ENCODE data around the gene CLCN4.
A peak's percentile ranks its signal among the peaks of the same experiment; 100 is the strongest.

Gene CLCN4

DNA sequence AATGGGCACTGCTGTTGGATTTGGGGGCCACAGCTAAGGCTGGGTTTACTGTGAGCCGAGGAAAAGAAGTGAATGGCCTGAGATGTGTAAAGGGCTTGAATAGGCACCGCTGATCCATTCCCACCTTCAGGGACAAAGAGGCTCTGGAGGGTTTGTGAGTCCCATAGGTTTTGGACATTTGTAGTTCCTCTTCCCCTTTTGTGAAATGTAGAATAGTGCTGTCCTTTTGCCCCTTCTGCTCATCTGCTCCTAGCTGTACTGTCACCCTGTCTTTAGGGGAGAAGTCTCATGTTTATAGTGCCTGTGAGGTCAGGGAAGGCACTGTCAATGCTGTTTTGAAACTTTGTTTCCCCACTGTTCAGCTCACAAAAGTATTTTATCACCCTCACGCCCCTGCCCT is 26.4 kb upstream of the CLCN4 start:
- DNase-seq (ENCODE audit: low spot score): no peak

DNA sequence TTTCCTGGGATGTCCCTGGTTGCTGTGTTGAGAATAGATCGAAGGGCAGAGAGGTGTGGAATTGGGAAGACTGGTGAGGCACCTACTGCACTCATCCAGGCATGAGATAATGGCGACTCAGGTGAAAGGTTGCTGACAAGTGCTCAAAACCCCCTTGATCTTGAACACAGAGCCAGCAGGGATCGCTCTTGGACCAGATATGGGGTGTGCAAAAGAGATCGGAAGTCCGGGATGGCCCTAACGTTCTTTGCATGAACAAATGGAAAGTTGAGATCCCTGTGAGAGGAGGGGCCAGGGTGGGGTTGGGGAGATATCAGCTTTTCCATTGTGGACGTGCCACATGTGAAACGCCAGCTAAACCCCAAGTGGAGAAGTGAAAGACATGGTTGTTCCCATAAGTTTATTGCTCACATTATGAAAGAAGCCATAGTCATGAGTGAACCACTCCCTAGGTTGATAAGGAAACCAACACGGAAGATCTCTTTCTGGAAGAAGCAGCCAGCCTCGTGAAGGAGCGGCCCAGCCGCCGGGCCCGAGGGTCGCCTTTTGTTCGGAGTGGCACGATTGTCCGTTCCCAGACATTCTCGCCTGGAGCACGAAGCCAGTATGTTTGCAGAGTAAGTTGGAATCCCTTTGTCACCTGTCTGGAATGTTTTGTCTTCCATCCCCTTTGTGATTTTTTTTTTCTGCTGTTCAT is 22.6 kb upstream of the CLCN4 start:
- no peak for DNase-seq (ENCODE audit: low spot score)

DNA sequence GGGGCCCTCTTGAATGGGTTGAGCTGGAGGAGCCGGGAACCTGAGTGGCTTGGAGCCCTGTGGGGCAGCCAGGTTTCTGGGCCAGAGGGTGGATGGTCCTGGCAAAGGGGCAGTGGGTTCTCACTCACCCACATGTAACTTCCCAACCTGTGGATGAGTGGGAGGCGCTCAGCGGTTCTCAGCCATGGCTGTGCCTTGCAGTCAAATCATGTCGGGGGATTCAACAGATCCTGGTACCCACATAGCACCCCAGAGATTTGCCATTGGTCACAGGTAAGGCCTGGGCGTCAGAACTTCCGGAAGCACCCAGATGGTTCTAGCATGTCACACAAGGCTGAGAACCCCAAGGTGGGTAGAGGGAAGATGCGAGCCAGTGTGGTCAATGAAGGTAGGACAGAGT is 21.9 kb upstream of the CLCN4 start:
- DNase-seq (ENCODE audit: low spot score): no peak

DNA sequence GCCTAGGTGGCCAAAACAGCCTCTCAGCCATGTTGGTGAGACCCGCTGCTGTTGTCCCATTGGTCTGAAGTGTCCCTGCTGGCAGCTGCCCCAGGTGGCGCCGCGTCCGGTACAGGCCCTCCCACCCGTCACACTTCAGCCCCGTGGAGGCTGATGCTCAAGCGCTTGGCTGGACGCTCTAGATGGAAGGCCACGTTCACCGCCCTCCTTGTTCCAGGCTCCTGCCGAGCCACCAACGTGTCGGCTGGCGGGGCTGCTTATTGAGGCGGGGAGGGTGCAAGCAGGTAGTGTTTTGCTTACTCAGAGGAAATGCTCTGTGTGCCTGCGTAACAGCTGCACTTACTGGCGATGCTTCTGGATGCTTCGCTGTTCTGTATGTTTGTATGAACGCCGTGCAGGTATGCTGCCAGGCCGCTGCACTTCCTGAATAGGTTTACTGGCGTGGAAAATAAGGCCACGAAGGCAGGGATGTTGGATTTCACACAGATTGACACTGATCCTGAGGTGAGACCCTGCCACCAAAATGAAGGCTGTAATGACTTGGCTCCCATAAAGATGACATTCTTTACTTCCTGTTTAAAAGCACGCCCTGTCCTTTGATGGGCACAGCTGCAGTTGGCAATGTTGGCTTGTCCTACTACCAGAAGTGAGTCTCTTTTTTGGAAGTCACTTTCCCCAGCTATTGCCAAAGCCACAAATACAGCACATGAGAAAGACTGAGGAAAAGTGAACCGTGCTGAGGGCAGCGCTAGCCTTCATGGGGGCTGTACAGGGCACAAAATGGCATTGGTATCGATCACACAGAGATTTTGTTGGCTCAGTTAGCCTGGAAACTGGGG is 21.0 kb upstream of the CLCN4 start:
- DNase-seq (ENCODE audit: low spot score): no peak

DNA sequence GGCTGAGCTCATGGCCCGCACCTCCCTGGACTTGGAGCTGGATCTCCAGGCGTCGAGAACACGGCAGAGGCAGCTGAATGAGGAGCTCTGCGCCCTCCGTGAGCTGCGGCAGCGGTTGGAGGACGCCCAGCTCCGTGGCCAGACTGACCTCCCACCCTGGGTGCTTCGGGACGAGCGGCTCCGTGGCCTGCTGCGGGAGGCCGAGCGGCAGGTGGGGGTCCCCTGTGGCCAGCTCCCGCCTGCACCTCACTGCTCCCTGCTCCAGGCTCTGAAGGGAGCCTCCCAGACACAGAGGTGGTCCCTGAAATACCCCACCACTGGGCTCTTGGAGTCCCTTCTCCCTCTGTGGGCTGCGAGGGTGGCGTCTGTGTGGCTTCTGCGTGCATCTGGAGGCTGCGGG is 18.0 kb upstream of the CLCN4 start:
- DNase-seq (ENCODE audit: low spot score): no peak

DNA sequence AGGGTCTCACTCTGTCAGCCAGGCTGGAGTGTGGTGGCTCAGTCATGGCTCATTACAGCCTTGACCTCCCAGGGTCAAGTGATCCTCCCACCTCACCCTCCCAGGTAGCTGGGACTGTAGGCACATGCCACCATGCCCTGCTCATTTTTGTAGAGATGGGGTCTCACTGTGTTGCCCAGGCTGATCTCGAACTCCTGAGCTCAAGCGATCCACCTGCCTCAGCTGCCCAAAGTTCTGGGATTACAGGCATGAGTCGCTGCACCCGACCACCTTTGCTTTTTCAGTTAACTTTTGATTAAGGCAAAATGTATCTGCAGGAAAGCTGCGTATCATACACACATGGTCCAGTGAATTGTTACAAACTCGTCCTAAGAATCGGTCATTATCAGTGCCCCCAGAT is 16.5 kb upstream of the CLCN4 start:
- no peak for DNase-seq (ENCODE audit: low spot score)

DNA sequence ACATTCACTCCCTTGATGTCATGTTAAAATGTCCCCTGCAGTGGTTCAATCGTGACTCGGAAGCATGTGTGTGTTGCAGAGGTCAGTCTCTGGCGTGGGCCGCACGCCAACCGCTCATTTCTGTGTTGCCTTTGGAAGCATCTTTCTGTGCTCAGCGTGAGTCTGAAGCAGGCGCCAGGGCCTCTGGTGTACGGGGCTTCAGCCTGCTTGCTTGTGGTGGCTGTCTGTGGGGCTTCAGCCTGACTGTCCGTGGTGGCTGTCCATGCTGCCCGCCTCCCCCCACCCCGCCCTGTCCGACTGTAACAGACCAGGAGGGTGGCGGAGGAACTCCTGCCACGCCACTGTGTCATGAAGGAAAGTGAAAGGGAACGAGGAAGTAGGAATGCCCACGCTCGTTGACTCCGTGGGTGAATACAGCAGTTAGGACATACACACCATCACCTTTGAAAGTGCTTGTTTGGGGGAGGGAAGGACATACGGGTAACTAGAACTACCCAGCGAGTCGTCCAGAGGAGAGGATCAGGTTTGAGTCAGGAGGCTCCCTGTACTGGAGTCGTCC is 14.7 kb upstream of the CLCN4 start:
- no peak for DNase-seq (ENCODE audit: low spot score)

DNA sequence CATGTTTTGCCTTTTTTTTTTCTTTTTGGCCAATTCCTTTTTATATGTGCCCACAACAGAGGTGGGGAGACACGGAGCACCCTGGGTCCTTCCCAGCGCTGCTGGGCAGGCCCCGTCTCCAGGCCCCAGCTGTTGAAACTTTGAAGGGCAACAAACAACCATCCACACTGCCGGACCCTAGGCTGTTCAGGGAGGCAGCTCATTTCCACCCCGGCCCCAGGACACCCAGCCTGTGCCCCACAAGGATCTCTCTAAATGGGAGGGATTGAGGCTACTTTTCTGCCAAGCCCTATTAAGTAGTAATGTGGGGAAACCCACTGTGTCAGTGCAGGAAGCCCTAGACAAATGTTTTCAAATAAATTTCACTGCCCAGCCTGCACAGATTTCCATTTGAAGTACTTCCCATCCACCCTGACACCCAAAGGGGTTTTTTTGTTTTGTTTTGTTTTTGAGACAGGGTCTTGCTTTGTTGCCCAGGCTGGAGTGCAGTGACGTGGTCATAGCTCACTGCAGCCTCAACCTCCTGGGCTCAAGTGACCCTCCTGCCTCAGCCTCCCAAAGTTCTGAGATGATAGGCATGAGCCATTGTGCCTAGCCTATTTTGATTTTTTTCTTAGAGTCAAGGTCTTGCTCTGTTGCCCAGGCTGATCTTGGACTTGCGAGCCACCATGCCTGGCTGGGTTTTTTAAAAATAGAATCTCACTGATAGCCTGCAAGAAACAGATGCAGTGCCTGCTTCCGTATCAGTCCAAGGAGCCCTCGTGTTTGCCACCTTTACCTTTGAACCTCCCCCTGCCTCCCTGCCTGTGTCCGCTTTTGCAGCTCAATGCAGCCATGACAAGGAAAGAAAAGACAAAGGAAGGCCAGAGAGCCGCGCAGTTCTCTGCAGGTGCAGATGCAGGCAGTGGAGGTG is 13.4 kb upstream of the CLCN4 start:
- DNase-seq (ENCODE audit: low spot score): no peak

DNA sequence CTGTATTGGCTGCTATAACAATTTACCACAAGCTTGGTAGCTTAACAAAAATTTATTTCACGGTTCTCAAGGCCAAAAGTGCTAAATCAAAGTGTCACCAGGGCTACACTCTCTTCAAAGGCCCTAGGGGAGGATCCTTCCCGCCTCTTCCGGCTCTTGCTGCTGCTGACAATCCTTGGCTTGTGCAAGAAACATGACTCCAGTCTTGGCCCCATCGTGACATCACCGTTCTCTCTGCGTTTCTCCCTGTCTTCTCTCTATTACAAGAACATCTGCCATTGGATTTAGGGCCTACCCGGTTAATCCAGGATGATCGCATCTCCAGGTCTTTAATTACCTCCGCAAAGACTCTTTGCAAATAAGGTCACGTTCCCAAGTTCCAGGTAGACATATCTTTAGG is 10.4 kb upstream of the CLCN4 start:
- no peak for DNase-seq (ENCODE audit: low spot score)

DNA sequence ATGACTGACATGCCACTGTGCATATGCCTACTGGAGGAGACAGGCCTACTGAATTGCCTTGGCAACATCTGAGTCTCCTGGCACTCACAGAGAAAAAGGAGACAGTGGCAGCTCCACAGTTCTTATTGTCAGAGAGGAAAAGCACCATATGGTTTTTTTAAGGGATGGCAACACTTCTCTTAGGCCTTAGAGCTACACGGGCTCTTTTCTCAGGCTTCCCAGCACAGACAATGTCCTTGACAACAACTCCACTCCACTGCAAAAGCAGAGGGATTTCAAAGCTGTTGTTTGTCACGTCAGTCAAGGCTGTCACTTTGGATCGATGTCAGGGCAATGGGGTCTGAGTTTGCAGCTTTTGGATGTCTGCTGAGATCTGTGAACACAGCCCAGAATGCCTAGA is 4.7 kb upstream of the CLCN4 start:
- no peak for DNase-seq (ENCODE audit: low spot score)

DNA sequence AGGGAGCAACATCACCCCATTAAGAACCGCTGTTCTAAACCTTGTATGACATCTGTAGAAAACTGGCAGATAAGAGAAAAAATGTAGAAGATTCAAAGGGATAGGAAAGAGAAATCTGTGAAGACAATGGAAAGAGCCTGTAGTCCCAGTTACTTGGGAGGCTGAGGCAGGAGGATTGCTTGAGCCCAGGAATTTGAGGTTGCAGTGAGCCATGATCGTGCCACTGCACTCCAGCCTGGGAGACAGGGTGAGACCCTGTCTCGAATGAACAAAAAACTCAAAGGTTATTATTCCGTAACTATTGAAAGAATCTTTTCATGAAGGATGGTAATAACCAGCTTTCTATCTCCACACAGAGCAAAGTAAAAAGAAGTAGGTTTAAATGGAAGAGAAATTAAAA is 1.6 kb upstream of the CLCN4 start:
- no peak for DNase-seq (ENCODE audit: low spot score)

DNA sequence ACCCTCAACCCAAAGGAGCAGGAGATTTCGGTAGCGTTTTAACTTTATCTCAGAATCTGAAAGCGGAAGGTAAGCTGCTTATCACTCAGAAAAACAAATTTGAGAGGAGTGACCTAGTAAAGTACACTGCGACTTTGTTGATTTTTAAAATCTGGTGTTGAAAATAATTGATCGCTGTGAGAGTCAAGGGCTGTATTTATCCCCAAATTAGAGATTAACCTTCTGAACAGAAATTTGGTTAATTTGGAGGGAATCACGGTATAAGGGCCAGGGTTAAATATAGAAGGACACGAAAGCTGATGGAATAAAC is 212 bp downstream of the CLCN4 start:
- DNase-seq (ENCODE audit: low spot score): no peak

DNA sequence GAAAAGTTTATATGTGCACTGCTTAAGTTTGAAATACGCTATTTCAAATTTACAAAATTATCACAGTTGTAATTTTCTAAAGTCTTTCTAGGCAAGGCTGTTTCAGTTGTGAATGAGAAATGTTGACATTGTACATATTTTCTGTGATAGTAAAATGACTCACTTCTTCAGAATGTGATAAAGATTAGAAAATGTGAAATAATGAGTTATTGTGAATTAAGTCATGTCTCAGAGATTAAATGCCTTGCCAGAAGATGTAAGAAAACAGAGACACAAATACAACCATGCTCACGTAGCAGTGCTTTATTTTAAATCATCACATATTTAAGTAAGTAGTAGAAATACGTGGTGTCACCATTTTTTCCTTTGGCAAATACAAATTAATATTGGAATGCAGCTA is 768 bp downstream of the CLCN4 start:
- DNase-seq (ENCODE audit: low spot score): peak; percentile 16

DNA sequence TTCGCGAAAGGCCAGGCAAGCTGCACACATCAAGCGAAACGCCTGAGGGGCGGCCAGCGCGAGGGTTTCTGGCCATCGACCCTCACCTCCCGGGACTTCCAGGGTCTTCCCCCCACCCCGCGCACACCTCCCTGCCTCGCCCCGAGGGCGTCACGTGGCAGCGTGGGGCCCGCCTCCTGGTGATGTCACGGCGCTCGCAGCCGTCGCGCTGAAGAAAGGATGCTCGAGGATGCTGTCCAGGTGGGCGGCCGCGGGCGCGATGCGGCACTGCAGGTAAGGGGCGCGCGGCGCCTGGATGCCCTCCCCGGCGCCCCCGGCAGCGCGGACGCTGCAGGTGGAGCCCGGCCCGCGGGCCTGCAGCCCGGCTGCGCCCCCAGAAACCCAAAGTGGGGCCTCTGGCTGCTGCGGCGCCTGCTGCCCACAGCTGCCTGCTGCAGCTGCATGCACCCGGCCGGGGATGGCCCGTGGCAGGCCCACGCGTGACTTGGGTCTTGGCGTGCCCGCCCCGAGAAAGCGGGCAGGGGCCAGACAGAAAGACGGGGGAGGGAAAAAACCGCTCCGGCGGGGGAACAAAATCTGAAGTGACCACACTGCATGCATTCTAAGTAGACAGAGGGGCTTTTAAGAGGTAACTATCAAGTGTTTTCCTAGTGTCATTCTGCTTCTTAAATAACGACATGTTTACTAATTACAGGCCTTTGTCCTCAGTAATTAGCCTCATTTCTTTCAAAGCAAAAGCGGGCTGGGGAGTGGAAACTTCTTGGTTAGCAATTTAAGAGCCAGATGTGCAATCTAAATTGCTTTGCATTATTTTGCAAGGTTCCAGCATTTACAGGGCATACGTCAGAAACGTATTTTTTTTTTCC is 1.7 kb downstream of the CLCN4 start:
- peak; percentile 64 for DNase-seq (ENCODE audit: low spot score)

DNA sequence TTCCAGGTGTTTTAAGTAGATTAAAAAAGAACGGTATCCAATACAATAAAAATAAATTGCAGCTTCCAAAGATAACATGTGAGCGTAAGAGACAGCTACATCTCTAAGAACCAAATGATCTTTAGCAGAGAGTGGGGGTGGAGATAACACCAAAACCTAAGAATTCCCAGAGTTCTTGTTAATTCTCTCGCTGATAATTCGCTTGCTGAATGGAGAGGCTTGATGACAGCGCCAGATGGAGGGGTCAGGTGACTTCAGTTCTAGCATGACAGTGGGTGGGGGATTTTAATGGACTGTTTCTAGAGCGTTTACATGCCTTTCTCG is 2.3 kb downstream of the CLCN4 start:
- peak; percentile 68 for DNase-seq (ENCODE audit: low spot score)

DNA sequence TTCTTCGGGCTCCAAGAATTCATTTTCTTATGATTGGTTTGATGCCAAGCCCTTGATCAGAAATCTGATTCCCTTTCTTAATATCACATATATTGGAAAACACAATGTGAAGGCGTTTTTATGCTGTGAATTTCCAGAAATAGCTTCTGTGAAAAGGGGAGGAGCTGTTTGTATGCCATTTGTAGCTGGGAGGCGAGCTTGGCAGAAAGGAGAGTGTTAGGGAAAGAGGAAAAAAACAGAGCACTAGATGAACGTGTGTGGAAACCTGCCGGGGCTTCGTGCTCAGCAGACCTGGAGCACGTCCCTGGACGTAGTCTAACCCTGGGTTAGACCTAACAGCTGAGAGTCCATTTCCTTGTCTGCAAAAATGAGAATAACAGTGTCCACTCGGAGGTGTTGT is 3.4 kb downstream of the CLCN4 start:
- DNase-seq (ENCODE audit: low spot score): no peak

DNA sequence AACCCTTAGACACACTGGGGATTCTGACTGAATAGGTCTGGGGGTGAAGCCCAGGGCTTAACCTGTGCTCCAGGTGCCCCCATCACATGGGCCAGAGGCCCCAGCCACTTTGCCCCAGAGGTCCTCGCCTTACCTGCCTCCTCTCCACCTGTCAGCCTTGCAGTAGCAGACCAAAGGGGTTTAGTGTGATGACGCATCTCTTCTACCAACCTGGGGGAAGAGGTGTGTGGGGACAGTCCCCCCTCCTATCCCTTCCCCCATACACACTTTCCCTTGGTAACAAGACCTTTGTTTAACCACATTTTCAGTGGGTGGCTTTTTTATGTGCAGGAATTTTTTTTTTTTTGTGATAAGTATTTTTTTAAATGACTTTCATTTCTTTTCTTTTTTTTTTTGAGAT is 6.3 kb downstream of the CLCN4 start:
- DNase-seq (ENCODE audit: low spot score): no peak

DNA sequence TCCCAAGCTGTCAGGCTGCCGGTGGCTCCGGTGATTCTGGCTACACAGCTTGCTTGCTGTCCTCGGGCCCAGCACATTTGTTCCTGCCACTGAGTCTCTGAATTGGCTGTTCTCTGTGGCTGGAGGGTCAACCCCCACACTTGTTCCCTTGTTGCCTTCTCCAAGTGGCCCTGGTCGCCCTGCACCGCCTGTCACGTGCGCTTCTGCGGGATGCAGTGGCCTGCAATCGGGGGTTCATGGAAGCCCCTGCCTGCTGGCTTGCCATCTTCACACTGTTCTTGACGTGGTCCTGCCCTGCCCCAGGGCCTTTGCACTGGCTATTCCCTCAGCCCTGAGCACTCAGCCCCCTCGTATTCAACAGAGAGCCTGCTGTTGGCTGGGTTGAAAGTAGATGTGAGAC is 8.1 kb downstream of the CLCN4 start:
- DNase-seq (ENCODE audit: low spot score): no peak

DNA sequence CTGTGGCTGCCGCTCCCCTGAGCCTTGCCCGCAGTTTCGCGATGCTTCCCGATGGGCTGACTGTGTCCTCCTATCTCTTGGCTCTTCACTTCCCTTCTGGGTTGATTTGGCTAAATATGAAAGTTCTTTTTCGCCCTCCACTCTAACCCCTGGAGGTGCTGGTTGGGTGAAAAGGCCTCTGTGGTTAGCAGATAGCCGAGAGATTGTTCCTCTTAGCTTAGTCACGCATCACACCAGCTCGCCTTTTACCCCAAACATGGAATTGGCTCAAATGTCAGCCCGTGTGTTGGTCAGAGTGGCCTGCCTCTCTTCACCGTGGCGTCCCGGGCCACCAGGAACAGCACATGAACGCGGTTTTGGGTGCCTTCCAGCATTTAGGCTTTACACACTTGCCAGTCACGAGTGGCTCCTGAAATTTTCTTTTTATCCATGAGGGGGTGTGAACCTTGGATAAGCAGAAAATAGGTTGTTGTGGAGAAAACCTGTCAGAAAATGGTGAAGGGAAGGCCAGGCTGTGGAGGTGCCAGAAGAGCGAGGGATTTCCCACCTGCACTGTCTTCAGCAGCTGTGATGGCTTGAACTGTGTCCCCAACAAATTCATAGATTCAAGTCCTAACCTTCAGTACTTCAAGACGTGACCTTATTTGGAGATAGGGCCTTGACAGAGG is 8.9 kb downstream of the CLCN4 start:
- peak; percentile 68 for DNase-seq (ENCODE audit: low spot score)

DNA sequence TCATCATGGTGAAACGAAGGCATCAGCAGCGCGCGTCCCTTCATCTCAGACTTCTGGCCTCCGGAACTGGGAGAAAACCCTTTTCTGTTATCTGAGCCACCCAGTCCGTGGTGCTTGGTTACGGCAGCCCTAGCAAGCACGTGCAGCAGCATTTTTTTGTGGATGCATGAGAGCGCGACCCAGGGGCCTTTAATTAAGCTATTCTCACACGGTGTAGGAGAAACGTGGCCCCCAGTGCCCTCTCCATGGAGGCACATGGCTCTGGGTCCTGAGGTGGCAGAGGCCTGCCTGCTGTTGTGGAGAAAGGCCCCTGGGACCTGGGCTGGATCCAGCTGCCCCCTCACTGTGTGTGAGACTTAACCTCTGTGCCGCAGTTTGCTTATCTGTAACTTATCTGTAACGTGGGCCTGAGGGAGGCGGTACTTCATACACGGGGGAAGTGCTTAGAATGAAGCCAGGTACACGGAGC is 9.5 kb downstream of the CLCN4 start:
- DNase-seq (ENCODE audit: low spot score): peak; percentile 77

DNA sequence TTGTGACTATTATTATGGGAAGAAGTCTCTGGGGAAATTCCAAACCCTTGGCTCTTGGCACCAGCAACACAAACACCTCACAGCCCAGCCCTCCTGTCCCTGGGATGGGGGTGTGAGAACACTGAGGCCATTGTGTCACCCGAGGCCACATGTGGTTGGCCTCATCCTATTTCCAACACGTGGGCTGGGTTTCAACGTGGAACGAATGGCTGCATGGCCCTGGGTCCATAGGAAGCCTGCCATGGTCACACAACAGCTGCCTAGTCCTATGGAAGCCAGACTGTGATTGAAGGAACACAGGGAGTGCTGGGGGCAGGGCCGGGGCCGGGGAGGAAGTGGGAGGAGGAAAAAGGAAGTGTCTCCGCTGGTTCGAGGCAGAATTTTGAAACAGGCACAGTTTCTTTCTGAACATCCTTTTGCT is 10.0 kb downstream of the CLCN4 start:
- DNase-seq (ENCODE audit: low spot score): no peak

Data from hematopoietic multipotent progenitor cell treated with erythropoietin and hydrocortisone succinate and interleukin-3 and kit ligand, for 15 days (in vitro differentiated cells).